WTC11 (cell line): Measurements from ENCODE around the gene TESK2. TPM values are rescaled to one million over a fixed set of nuclear protein-coding genes. Genes with fewer than 3 reads are reported as not detected.
"Not testable (repeated sequence)": the region's sequence is repeated elsewhere in the genome, so short reads cannot be mapped to it uniquely, and the experiment has no call there.

Source experiments
- ATAC-seq: fragments of 200-7000 bp; cut with Tn5 transposase; 2 replicates; pipeline ENCODE4 v1.10.0; 2021; ENCODE audit warnings: mild to moderate bottlenecking, moderate library complexity
- CTCF ChIA-PET: fragments of 300-600 bp; sonication (Branson Sonifier 250); formaldehyde crosslinking; loops from one replicate; lab custom pipeline; 2021; ENCODE audit warnings: antibody characterized with exemption; lab: Charles Lee
- POLR2A ChIA-PET: fragments of 350-600 bp; sonication (Branson Sonifier 250); formaldehyde crosslinking; loops from one replicate; lab custom pipeline; 2021; ENCODE audit warnings: antibody characterized with exemption; lab: Charles Lee
- DNase-seq: peaks from one replicate; pipeline ENCODE4 v3.0.0; 2021; ENCODE audit warnings: low spot score
- H3K27ac Mint-ChIP-seq: 2 replicates; pipeline ENCODE4 v1.8.0; 2021; ENCODE audit warnings: mixed read lengths
- H3K27me3 Mint-ChIP-seq: 2 replicates; pipeline ENCODE4 v1.8.0; 2021; ENCODE audit warnings: low read depth, mild to moderate bottlenecking, moderate library complexity, mixed read lengths
- H3K36me3 Mint-ChIP-seq: 2 replicates; pipeline ENCODE4 v1.8.0; 2021; ENCODE audit warnings: mixed read lengths
- H3K4me1 Mint-ChIP-seq: 2 replicates; pipeline ENCODE4 v1.8.0; 2022; ENCODE audit warnings: mixed read lengths
- H3K4me3 Mint-ChIP-seq: 2 replicates; pipeline ENCODE4 v1.8.0; 2021; ENCODE audit warnings: mild to moderate bottlenecking, moderate library complexity, mixed read lengths
- H3K9me3 Mint-ChIP-seq: 2 replicates; pipeline ENCODE4 v1.8.0; 2021; ENCODE audit warnings: mixed read lengths
- ARID4B ChIP-seq: sonication (generic); formaldehyde crosslinking; IDR thresholded peaks from 2 replicates; pipeline ENCODE4 v1.8.0; 2023; ENCODE audit warnings: missing genetic modification reagents, mild to moderate bottlenecking, borderline replicate concordance
- E2F4 ChIP-seq: sonication (generic); formaldehyde crosslinking; IDR thresholded peaks from 2 replicates; pipeline ENCODE4 v1.8.1; 2022; ENCODE audit warnings: low read depth, mild to moderate bottlenecking, moderate library complexity, missing genetic modification reagents, borderline replicate concordance
- GRHL2 ChIP-seq: fragments of 250-450 bp; sonication (Bioruptor Pico); IDR thresholded peaks from 2 replicates; pipeline ENCODE4 v1.8.0; 2022; ENCODE audit warnings: mild to moderate bottlenecking, moderate library complexity; ENCODE audit not compliant: insufficient replicate concordance, severe bottlenecking
- JAZF1 ChIP-seq: fragments of 250-450 bp; sonication (Bioruptor Pico); IDR thresholded peaks from 2 replicates; pipeline ENCODE4 v1.9.0; 2021; ENCODE audit warnings: moderate library complexity, mild to moderate bottlenecking, inconsistent platforms
- MYBL2 ChIP-seq: sonication (generic); formaldehyde crosslinking; IDR thresholded peaks from 2 replicates; pipeline ENCODE4 v1.8.1; 2023; ENCODE audit warnings: mild to moderate bottlenecking, moderate library complexity, missing genetic modification reagents
- NFYB ChIP-seq: sonication (generic); formaldehyde crosslinking; conservative IDR thresholded peaks from 2 replicates; pipeline ENCODE4 v1.8.0; 2022; ENCODE audit warnings: low read depth, missing genetic modification reagents
- RELA ChIP-seq: sonication (generic); formaldehyde crosslinking; IDR thresholded peaks from 2 replicates; pipeline ENCODE4 v1.8.1; 2022; ENCODE audit warnings: missing genetic modification reagents, mild to moderate bottlenecking, borderline replicate concordance
- RORB ChIP-seq: fragments of 250-450 bp; sonication (Bioruptor Pico); IDR thresholded peaks from 2 replicates; pipeline ENCODE4 v1.9.0; 2021; ENCODE audit warnings: mild to moderate bottlenecking
- SMAD3 ChIP-seq: sonication (generic); formaldehyde crosslinking; IDR thresholded peaks from 2 replicates; pipeline ENCODE4 v1.8.0; 2022; ENCODE audit warnings: missing genetic modification reagents, mild to moderate bottlenecking, borderline replicate concordance
- SMAD4 ChIP-seq: sonication (generic); formaldehyde crosslinking; IDR thresholded peaks from 2 replicates; pipeline ENCODE4 v1.8.0; 2022; ENCODE audit warnings: mild to moderate bottlenecking, missing genetic modification reagents
- TCF7 ChIP-seq: sonication (generic); formaldehyde crosslinking; IDR thresholded peaks from 2 replicates; pipeline ENCODE4 v1.8.0; 2022; ENCODE audit warnings: mild to moderate bottlenecking, low read depth, missing genetic modification reagents, moderate library complexity
- TEAD4 ChIP-seq: sonication (generic); formaldehyde crosslinking; IDR thresholded peaks from 2 replicates; pipeline ENCODE4 v1.8.0; 2022; ENCODE audit warnings: mild to moderate bottlenecking, missing genetic modification reagents
- ZNF232 ChIP-seq: sonication (generic); formaldehyde crosslinking; IDR thresholded peaks from 2 replicates; pipeline ENCODE4 v1.8.0; 2022; ENCODE audit warnings: mild to moderate bottlenecking, missing genetic modification reagents
- ZNF671 ChIP-seq: fragments of 250-450 bp; sonication (Bioruptor Pico); IDR thresholded peaks from 2 replicates; pipeline ENCODE4 v1.8.0; 2021; ENCODE audit warnings: mild to moderate bottlenecking
- total RNA-seq: library from RNA; stranded (reverse); gene quantifications from 3 replicates; pipeline ENCODE4 v1.2.3, GENCODE V29; 2021
- TF ChIP-seq, protein P1 (sequence below): fragments of 250-450 bp; sonication (Bioruptor Pico); IDR thresholded peaks from 2 replicates; pipeline ENCODE4 v1.9.0; 2021; ENCODE audit warnings: mild to moderate bottlenecking
- TF ChIP-seq, protein P2 (sequence below): fragments of 250-450 bp; sonication (Bioruptor Pico); IDR thresholded peaks from 2 replicates; pipeline ENCODE4 v1.8.0; 2021; ENCODE audit warnings: mild to moderate bottlenecking
- TF ChIP-seq, protein P3 (sequence below): sonication (generic); formaldehyde crosslinking; IDR thresholded peaks from 2 replicates; pipeline ENCODE4 v1.8.1; 2023; ENCODE audit warnings: mild to moderate bottlenecking, missing genetic modification reagents, borderline replicate concordance

TESK2 gene
- total RNA-seq, 1 experiment from 2014 or later, result 13.3 TPM

GRCh38 chr1:45474194-45474593 is 16.8 kb downstream of the TESK2 start:
- H3K27me3 Mint-ChIP-seq, H3K9me3 Mint-ChIP-seq, H3K36me3 Mint-ChIP-seq, CTCF ChIA-PET, H3K27ac Mint-ChIP-seq, ATAC-seq, H3K4me1 Mint-ChIP-seq, DNase-seq, H3K4me3 Mint-ChIP-seq, POLR2A ChIA-PET: not testable (repeated sequence)

DNA sequence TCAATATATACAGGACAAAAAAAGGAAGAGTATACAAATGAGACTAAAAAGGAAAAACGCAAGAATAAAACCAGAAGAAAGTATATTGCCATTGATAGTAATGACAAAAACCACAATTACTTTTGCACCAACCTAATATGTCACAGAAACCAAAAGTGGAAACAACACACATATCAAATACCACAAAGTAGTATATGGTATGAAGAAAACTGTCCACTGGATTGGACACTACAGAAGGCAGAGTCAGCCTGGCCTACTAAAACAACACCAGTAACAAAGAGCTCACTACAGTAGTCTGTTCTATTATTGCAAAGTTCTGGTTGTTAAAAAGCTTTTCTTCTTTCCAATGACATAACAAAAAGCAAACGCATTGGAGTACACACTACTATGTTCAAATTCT is 17.7 kb downstream of the TESK2 start:
- Mint-ChIP-seq H3K9me3 (no peaks in the 10 kb centered on the region), H3K36me3 (no peaks in the 10 kb centered on the region), H3K4me3 (no peak overlapping the region), H3K27ac (no peak overlapping the region), H3K27me3 (no peaks in the 10 kb centered on the region), H3K4me1 (no peaks in the 10 kb centered on the region)
- POLR2A ChIA-PET, result interaction anchor here (0.6 to 0.8 kb wide), 2 partner anchors 19 to 77 kb away, joined by 3 read pairs; partner anchors contain the start of gene AKR1A1
- ATAC-seq (no peak), DNase-seq (no peak)
- CTCF ChIA-PET, result no interaction called here
- no peak for TF ChIP-seq E2F4 (CRISPR knock-in tag)
- no peak for TF ChIP-seq SMAD4 (CRISPR knock-in tag)
- TF ChIP-seq TEAD4 (CRISPR knock-in tag), result no peak
- TF ChIP-seq, protein P1, sequence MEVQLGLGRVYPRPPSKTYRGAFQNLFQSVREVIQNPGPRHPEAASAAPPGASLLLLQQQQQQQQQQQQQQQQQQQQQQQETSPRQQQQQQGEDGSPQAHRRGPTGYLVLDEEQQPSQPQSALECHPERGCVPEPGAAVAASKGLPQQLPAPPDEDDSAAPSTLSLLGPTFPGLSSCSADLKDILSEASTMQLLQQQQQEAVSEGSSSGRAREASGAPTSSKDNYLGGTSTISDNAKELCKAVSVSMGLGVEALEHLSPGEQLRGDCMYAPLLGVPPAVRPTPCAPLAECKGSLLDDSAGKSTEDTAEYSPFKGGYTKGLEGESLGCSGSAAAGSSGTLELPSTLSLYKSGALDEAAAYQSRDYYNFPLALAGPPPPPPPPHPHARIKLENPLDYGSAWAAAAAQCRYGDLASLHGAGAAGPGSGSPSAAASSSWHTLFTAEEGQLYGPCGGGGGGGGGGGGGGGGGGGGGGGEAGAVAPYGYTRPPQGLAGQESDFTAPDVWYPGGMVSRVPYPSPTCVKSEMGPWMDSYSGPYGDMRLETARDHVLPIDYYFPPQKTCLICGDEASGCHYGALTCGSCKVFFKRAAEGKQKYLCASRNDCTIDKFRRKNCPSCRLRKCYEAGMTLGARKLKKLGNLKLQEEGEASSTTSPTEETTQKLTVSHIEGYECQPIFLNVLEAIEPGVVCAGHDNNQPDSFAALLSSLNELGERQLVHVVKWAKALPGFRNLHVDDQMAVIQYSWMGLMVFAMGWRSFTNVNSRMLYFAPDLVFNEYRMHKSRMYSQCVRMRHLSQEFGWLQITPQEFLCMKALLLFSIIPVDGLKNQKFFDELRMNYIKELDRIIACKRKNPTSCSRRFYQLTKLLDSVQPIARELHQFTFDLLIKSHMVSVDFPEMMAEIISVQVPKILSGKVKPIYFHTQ (CRISPR knock-in tag), result no peak
- no peak for TF ChIP-seq ARID4B (CRISPR knock-in tag)
- TF ChIP-seq TCF7 (CRISPR knock-in tag), result no peak
- no peak for TF ChIP-seq NFYB (CRISPR knock-in tag)
- TF ChIP-seq, protein P2, sequence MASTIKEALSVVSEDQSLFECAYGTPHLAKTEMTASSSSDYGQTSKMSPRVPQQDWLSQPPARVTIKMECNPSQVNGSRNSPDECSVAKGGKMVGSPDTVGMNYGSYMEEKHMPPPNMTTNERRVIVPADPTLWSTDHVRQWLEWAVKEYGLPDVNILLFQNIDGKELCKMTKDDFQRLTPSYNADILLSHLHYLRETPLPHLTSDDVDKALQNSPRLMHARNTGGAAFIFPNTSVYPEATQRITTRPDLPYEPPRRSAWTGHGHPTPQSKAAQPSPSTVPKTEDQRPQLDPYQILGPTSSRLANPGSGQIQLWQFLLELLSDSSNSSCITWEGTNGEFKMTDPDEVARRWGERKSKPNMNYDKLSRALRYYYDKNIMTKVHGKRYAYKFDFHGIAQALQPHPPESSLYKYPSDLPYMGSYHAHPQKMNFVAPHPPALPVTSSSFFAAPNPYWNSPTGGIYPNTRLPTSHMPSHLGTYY (CRISPR knock-in tag), result no peak
- TF ChIP-seq SMAD3 (CRISPR knock-in tag), result no peak
- no peak for TF ChIP-seq JAZF1
- TF ChIP-seq RORB (CRISPR knock-in tag), result no peak
- TF ChIP-seq RELA (CRISPR knock-in tag), result no peak
- TF ChIP-seq ZNF232 (CRISPR knock-in tag), result no peak
- TF ChIP-seq MYBL2, result no peak
- TF ChIP-seq ZNF671 (CRISPR knock-in tag), result no peak
- TF ChIP-seq, protein P3, sequence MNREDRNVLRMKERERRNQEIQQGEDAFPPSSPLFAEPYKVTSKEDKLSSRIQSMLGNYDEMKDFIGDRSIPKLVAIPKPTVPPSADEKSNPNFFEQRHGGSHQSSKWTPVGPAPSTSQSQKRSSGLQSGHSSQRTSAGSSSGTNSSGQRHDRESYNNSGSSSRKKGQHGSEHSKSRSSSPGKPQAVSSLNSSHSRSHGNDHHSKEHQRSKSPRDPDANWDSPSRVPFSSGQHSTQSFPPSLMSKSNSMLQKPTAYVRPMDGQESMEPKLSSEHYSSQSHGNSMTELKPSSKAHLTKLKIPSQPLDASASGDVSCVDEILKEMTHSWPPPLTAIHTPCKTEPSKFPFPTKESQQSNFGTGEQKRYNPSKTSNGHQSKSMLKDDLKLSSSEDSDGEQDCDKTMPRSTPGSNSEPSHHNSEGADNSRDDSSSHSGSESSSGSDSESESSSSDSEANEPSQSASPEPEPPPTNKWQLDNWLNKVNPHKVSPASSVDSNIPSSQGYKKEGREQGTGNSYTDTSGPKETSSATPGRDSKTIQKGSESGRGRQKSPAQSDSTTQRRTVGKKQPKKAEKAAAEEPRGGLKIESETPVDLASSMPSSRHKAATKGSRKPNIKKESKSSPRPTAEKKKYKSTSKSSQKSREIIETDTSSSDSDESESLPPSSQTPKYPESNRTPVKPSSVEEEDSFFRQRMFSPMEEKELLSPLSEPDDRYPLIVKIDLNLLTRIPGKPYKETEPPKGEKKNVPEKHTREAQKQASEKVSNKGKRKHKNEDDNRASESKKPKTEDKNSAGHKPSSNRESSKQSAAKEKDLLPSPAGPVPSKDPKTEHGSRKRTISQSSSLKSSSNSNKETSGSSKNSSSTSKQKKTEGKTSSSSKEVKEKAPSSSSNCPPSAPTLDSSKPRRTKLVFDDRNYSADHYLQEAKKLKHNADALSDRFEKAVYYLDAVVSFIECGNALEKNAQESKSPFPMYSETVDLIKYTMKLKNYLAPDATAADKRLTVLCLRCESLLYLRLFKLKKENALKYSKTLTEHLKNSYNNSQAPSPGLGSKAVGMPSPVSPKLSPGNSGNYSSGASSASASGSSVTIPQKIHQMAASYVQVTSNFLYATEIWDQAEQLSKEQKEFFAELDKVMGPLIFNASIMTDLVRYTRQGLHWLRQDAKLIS (CRISPR knock-in tag), result no peak
- no peak for TF ChIP-seq GRHL2 (CRISPR knock-in tag)
